Activated naive CD4-positive, alpha-beta T cell (primary cell): ENCODE data around the gene SLC22A4.
A peak's percentile ranks its signal among the peaks of the same experiment; 100 is the strongest.

Experiments used
- DNase-seq, 4 experiments: peaks; one replicate each; lab custom pipeline; 2025; lab: John Stamatoyannopoulos, UW

SLC22A4 gene

GRCh38 chr5:132342291-132343180 lies 48.3 kb downstream of the SLC22A4 start:
- DNase-seq: no peak

- DNase-seq: no peak
These were observed 50.8 kb downstream of the SLC22A4 start for GRCh38 chr5:132344775-132345514.

- DNase-seq: no peak
These were observed 59.3 kb downstream of the SLC22A4 start for GRCh38 chr5:132353486-132353995.

GRCh38 chr5:132354381-132355139 lies 60.4 kb downstream of the SLC22A4 start:
- no peak for DNase-seq

GRCh38 chr5:132355140-132355765 lies 61.1 kb downstream of the SLC22A4 start:
- no peak for DNase-seq

- no peak for DNase-seq
These were observed 64.6 kb downstream of the SLC22A4 start for GRCh38 chr5:132358775-132359174.

- DNase-seq: no peak
These were observed 67.9 kb downstream of the SLC22A4 start for GRCh38 chr5:132362086-132362485.

- no peak for DNase-seq
These were observed 69.4 kb downstream of the SLC22A4 start for GRCh38 chr5:132363431-132364112.

- no peak for DNase-seq
These were observed 70.1 kb downstream of the SLC22A4 start for GRCh38 chr5:132364319-132364718.

- DNase-seq: no peak
These were observed 71.0 kb downstream of the SLC22A4 start for GRCh38 chr5:132365213-132365612.

GRCh38 chr5:132368186-132368585 lies 74.0 kb downstream of the SLC22A4 start:
- no peak for DNase-seq

- DNase-seq: no peak
These were observed 74.8 kb downstream of the SLC22A4 start for GRCh38 chr5:132369007-132369473.

GRCh38 chr5:132369474-132370180 lies 75.4 kb downstream of the SLC22A4 start, which contains the start of gene SLC22A5:
TSS of gene SLC22A5 (plus strand) at chr5:132369710. CDS start at chr5:132369973, 263 bp downstream.
- DNase-seq: peak; percentile 48 to 70 (median 56)

- DNase-seq: no peak
These were observed 76.2 kb downstream of the SLC22A4 start for GRCh38 chr5:132370181-132370970.

GRCh38 chr5:132370971-132371602 lies 76.9 kb downstream of the SLC22A4 start:
- no peak for DNase-seq

GRCh38 chr5:132371603-132371994 lies 77.4 kb downstream of the SLC22A4 start:
- no peak for DNase-seq

- DNase-seq: no peak
These were observed 77.9 kb downstream of the SLC22A4 start for GRCh38 chr5:132372127-132372526.

- no peak for DNase-seq
These were observed 78.3 kb downstream of the SLC22A4 start for GRCh38 chr5:132372542-132372941.

GRCh38 chr5:132375957-132376356 lies 81.8 kb downstream of the SLC22A4 start:
- DNase-seq: no peak
